Measurements from ENCODE around the gene KCNH8.

GRCh38 chr3:19139863-19140262 is 8.4 kb upstream of the KCNH8 start:
- TF ChIP-seq CTCF (IDR thresholded peaks at IDR 0.05; ENCODE audit: low read depth, low read length, missing input control): no peak
- TF ChIP-seq RAD21 (IDR thresholded peaks at IDR 0.05): no peak
- no peak for TF ChIP-seq MAX (IDR thresholded peaks at IDR 0.05)
- TF ChIP-seq JUND (IDR thresholded peaks at IDR 0.05): no peak
